ENCODE measurements around the gene IL15RA.

DNA sequence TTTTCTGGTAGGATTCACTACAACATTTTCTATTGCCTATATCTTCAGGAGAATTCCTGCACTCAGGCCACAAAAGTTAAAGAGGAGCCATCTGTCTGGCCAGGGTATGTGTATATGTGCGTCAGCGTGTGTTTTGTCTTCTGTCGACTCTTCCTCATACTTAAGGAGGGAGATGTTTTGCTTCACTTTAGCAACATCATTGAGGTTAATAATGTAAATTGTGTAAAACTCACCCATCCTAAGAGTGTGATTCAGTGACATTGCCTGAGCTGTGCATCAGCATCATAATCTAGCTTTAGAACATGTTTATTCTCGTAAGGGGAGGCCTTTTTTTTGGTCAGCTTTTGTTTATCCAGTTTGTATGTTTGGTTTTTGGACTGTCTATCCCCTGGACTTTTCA, 63.6 kb downstream of the IL15RA start:
- TF ChIP-seq POLR2A (IDR thresholded peaks at IDR 0.05; ENCODE audit: low read length) (no peak), GATA1 (IDR thresholded peaks at IDR 0.05; ENCODE audit: low read depth, low read length) (no peak)

Data from erythroblast (primary cell).